Stimulated activated CD4-positive, alpha-beta T cell treated with anti-CD3 and anti-CD28 coated beads, Interleukin-2, amount 100 ng/mL, for 4 hours (primary cell): ENCODE data around the gene ACSL6.

Experiments used
- DNase-seq: peaks from one replicate; pipeline ENCODE4 v3.0.0-alpha.2; 2020; ENCODE audit warnings: low read depth

ACSL6 gene

GRCh38 chr5:131999441-132000240 is 11.8 kb downstream of the ACSL6 start:
- no peak for DNase-seq

- no peak for DNase-seq
These were observed 12.4 kb downstream of the ACSL6 start for GRCh38 chr5:131999041-131999440.

DNA sequence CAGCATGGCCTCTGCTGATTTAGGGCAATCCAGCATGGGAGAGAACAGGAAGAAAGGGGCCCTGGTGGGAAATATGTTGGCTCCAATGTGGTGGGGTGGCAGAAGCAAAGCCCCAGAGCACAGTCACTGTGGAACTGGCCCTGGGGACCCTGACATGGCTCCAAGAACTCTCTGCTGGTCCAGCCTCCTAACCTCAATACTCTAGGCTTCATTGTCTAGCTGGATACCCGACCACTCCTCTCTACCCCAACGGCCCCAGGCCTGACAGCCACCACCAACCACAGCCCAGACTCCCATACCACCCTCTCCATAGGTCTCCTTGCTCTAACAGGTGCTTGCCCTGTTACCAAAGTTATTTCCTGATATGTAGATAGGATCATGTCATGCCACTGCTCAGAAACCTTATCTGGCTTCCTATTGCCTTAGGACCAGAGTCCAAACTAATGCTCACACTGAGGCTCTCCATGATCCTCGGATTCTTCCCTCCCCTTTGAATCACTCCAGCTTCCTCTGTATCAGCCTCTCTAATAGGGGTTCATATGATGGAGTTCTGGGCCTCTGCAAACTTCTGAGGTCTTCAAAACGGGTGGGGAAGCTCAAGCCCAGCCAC is 12.9 kb downstream of the ACSL6 start:
- no peak for DNase-seq

GRCh38 chr5:131997727-131998117 is 13.7 kb downstream of the ACSL6 start:
- DNase-seq = no peak

- DNase-seq = no peak
These were observed 14.3 kb downstream of the ACSL6 start for GRCh38 chr5:131997026-131997726.

- DNase-seq = no peak
These were observed 15.0 kb downstream of the ACSL6 start for GRCh38 chr5:131996210-131997025.

- no peak for DNase-seq
These were observed 16.8 kb downstream of the ACSL6 start for GRCh38 chr5:131994533-131995226.

DNA sequence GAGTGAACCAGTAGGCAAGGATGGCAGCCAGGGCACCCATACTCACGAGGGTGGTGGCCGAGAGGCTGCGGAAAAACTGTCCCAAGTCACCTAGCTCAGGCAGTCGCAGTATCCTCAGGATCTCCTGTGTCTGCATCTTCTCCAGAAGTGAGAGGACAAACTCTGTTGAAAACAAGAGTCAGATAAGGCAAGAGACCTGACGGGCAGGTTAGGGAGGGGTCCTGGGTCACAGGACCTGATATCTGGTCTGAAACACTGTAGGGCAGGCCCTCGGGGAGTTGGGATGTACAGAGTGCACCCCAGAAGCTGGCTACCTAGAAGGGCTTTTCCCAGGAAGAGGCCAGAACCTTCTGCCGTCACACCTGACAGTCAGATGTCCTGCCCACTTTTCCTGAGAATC is 17.4 kb downstream of the ACSL6 start:
- no peak for DNase-seq

DNA sequence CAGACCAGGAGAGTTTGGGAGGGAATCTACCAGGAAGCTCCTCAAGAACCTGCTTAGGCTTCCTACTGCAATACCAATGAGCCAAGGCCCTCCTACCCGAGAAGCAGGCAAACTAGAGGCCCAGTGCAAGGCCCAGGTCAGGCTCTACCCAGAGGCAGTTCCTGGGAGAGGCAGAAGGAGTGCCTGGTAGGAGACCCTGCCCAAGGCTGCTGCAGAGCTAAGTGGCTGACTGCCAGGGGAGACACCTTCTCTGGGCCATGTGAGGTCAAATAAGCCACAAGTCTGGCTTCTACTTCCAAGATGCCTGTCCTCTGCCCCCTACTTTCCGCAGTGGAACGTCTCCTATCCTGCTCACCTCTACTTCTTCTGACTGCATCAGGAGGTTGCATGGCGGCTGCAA is 17.8 kb downstream of the ACSL6 start:
- DNase-seq = no peak

DNA sequence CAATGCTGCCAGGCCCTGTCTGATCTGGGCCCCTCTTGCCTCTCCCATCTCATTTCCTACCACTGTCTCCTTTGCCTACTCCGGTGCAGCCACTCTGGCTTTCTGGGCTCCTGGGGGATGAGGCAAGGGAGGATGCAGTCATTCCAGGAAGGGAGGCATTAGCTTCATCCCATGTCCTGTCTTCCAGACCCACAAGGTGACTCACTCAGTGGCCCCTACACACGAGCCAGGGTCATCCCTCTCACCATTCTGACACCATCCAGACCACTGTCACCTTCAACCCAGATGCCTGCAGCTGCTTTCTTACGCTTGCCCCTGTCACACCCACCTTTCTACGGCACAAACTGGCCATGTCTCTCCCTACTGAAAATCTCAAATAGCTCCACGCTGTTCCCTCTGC is 19.1 kb downstream of the ACSL6 start:
- no peak for DNase-seq

DNA sequence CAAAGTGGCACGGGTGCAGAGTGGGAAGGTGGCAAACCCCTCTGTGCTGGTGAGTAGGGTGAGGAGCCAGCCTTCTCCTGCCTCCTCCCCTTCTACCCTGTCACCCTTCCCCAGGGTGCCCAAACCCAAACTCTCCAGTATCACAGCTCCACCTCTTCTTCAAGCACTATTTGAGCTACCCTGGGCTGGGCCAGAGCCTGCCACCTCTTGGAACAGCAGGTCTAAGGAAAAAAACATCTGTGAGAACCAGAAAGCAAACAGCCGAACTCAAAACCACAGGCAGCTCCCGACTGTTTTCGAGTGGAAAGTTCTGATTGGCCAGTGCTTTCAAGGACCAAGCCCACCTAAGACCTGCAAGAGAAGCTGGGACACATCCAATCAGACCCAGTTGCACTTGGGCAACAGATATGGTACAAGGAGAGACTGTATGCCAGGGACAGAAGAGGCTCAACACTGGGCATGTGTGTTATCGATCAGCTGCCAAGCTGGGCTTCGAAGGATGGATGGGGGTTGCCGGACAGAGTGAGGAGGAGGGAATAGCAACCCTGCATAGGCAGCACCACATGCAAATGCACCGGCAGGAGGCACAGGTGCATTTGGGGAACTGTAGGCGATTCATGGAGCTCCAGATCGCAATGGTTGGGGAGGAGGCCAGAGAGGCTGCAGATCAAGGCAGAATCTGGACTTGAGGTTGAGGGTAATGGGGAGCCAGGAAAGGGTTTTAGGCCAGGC is 19.7 kb downstream of the ACSL6 start:
- DNase-seq = no peak

DNA sequence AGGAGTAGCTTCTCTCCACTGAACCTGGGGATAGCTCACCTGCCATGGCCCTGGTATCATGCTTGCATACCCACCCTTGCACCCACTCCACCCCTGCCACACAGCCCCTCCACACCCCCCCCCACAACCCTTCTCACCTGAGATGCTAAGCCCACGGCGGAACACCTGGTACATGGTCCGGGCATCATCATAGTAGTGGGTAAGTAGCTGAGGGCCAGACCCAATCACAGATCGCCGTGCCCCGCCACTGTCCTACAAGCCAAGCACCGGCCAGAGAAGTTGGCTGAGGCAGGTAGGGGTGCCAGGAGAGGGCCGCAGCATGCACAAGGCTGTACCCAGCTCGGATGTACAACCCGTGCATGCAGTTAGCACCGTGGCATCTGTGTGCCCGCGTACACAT is 20.7 kb downstream of the ACSL6 start:
- no peak for DNase-seq

DNA sequence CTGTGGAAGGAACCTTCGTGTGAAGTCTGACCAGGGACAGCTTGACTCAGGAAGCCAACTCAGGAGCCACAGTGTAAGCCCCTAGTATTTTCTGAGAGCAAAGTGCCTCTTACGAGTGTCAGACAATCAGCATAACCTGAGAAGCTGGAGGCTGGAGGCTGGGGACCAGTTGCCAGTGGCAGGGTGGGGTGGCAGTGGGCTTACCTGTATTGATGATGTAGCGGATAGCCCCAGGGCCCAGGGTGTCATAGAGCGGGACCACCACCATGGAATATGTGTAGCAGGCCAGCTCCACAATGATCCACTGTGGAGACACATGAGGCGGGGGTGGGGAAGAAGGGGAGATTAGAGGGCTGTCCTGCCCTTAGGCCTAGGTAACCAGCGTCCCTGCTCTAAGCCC is 22.9 kb downstream of the ACSL6 start:
- no peak for DNase-seq

DNA sequence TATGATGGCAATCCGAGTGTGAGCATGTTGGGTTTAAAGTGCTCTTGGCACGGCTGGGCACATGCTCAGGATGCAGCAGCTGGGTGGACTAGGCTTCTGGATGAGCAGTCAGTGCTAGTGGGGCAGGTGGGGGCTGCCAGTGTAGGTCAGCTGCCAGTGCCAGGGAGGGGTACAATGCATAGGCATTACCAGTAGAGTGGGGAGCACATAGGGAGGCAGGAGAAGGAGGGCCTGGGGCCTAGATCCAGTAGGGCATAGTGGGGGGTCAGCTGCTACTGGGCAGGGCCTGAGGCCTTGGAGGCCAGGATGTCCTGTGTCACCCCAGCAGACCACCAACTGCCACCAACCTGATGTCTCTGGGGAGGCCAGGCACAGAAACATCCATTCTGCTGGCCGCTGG is 24.2 kb downstream of the ACSL6 start:
- no peak for DNase-seq

- no peak for DNase-seq
These were observed 25.1 kb downstream of the ACSL6 start for GRCh38 chr5:131986161-131986912.

DNA sequence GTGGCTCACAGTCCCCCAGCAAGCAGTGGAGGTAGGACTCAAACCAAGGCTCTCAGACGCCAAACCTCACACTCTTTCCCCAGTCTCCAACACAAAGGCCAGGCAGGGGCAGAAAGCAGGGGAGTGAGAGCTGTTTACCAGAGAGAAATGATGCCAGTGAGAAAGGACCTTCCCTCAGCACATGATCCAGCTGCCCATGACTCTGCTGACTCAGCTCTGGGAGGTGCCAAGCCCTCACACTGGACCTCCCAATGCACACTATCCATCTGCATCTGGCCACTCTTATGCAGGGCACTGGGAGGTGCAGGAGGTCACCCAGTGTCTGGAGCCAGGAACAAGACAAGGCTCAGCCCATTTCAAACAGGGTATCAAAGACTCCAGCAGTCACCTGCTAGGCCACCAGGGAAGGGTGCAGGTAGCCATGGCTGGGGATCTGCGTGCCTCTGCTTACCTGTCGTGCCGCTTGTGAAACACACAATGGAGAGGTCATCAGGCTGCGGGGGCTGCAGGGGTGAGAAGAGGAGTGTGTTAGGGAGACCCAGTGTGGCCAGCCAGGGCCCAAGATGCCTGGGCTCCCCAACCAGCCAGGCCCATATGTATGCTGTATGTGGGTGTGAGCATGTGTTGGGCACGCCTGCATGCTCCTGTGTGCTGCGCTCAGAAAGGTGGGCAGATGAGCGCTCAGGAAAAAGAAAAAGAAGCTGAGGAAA is 26.3 kb downstream of the ACSL6 start:
- no peak for DNase-seq

DNA sequence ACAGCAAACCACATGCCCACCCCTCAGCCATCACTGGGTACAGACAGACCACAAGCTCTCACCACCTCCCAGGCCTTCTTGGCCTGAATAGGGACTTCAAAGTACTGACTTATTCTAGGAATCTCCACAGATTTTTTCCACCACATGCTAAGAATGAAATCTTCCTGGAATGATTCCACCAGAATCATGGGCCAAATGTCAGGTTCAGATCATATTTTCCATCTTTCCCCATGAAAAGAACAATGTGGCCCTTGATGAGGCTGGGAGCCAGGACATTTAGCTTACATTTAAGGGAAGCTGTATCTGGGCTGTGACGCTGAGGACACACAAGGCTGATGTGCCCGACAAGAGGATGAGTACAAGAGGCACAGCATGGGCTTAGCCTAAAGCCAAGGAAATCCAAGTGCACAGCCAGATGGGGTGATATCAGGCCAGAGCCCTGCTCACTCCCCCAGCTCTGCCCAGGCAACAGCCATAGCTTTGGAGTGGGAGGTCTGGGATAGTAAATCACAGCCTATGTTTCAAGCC is 28.1 kb downstream of the ACSL6 start:
- no peak for DNase-seq

DNA sequence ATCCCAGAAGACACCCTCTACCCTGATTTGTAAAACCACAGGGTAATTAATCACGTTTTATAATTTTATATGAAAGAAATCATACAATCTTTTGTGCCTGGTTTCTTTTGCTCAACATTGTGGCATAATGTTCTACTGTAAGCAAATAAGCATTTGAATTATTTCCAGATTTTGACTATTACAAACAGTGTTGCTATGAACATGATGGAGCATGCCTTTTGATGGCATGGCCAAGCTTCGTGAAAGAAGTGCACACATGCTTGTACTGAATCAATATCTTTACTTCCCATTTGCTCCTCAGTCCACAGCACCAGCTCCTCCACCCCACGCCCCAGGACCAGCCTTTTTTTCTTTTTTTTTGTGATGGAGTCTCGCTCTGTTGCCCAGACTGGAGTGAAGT is 29.9 kb downstream of the ACSL6 start:
- DNase-seq = no peak

- no peak for DNase-seq
These were observed 30.8 kb downstream of the ACSL6 start for GRCh38 chr5:131980696-131981095.
